ENCODE results near the gene ZNF217. TPM values are rescaled to one million over a fixed set of nuclear protein-coding genes. Genes with fewer than 3 reads are reported as not detected.

ZNF217 gene
- polyA plus RNA-seq, 3 donors: 10.5 to 41.5 (median 24.4) TPM

GRCh38 chr20:53561505-53561904 is 32.1 kb downstream of the ZNF217 start:
- Histone ChIP-seq H3K27ac (ENCODE audit: low read depth in 1 of 2, low read length in 2 of 2) (no peak overlapping the region), H3K27me3 (ENCODE audit: control insufficient read depth in 2 of 2, insufficient read depth in 2 of 2, low read length in 2 of 2) (no peaks in the 10 kb centered on the region), H3K9ac (ENCODE audit: insufficient read depth, low read length, poor library complexity, severe bottlenecking) (no peak overlapping the region), H3K9me3 (replicated peaks in 1 of 2; ENCODE audit: control insufficient read depth in 1 of 2, insufficient read depth in 1 of 2, low read length in 2 of 2) (no peaks in the 10 kb centered on the region), H2AFZ (ENCODE audit: insufficient read depth, low read depth, low read length, poor library complexity, severe bottlenecking) (no peak overlapping the region), H4K20me1 (ENCODE audit: insufficient read depth, low read length) (peaks cover 47% of the 10 kb centered on the region), H3K79me2 (ENCODE audit: insufficient read depth, low read length) (peaks cover 7% of the 10 kb centered on the region), H3K4me1 (ENCODE audit: control insufficient read depth in 1 of 2, insufficient read depth in 2 of 2, low read length in 2 of 2) (no peaks in the 10 kb centered on the region), H3K36me3 (replicated peaks in 1 of 2; ENCODE audit: control insufficient read depth in 1 of 2, insufficient read depth in 2 of 2, low read length in 2 of 2) (peaks cover 17 to 18% of the 10 kb centered on the region in 2 donors), H3K4me2 (replicated peaks; ENCODE audit: extremely low read depth, low read length, poor library complexity, severe bottlenecking) (no peak overlapping the region), H3K4me3 (replicated peaks in 1 of 3; ENCODE audit: low read depth in 2 of 3, low read length in 3 of 3) (no peak overlapping the region)
- no peak for DNase-seq
- H3K36me3 Mint-ChIP-seq: peaks cover 21 to 51% of the 10 kb centered on the region in 2 donors
- WGBS (ENCODE audit: insufficient coverage): 100% methylated on average over 2 of the region's 5 CpGs
- H3K9me3 Mint-ChIP-seq: peaks cover 0 to 4% (median 0%) of the 10 kb centered on the region in 7 donors
- intact Hi-C loops (cut with micrococcal nuclease): loop anchor here in 1 of 2 donors (10.0 kb wide), 1 partner anchor 503 kb away; no protein-coding TSS in a partner anchor
- peaks cover 0 to 7% (median 2%) of the 10 kb centered on the region in 3 donors for H3K27me3 Mint-ChIP-seq (ENCODE audit: low read depth in 3 of 3)
- TF ChIP-seq CTCF (IDR thresholded peaks at IDR 0.05): no peak
- H3K4me3 Mint-ChIP-seq: no peak overlapping the region
- H3K4me1 Mint-ChIP-seq: no peaks in the 10 kb centered on the region
- no peak overlapping the region for H3K27ac Mint-ChIP-seq

GRCh38 chr20:53559816-53560215 is 33.8 kb downstream of the ZNF217 start:
- WGBS (ENCODE audit: insufficient coverage): 100% methylated on average over 2 of the region's 7 CpGs
- Histone ChIP-seq H3K79me2 (ENCODE audit: insufficient read depth, low read length) (no peaks in the 10 kb centered on the region), H3K9ac (ENCODE audit: insufficient read depth, low read length, poor library complexity, severe bottlenecking) (no peak overlapping the region), H2AFZ (ENCODE audit: insufficient read depth, low read depth, low read length, poor library complexity, severe bottlenecking) (no peak overlapping the region), H3K4me2 (replicated peaks; ENCODE audit: extremely low read depth, low read length, poor library complexity, severe bottlenecking) (no peak overlapping the region), H3K27ac (ENCODE audit: low read depth in 1 of 2, low read length in 2 of 2) (no peak overlapping the region), H3K9me3 (replicated peaks in 1 of 2; ENCODE audit: control insufficient read depth in 1 of 2, insufficient read depth in 1 of 2, low read length in 2 of 2) (no peaks in the 10 kb centered on the region), H3K27me3 (ENCODE audit: control insufficient read depth in 2 of 2, insufficient read depth in 2 of 2, low read length in 2 of 2) (no peaks in the 10 kb centered on the region), H3K36me3 (replicated peaks in 1 of 2; ENCODE audit: control insufficient read depth in 1 of 2, insufficient read depth in 2 of 2, low read length in 2 of 2) (peaks cover under 1 to 1% of the 10 kb centered on the region in 2 donors), H3K4me3 (replicated peaks in 1 of 3; ENCODE audit: low read depth in 2 of 3, low read length in 3 of 3) (no peak overlapping the region), H3K4me1 (ENCODE audit: control insufficient read depth in 1 of 2, insufficient read depth in 2 of 2, low read length in 2 of 2) (no peaks in the 10 kb centered on the region), H4K20me1 (ENCODE audit: insufficient read depth, low read length) (peaks cover 31% of the 10 kb centered on the region)
- Mint-ChIP-seq H3K27me3 (ENCODE audit: low read depth in 3 of 3) (peaks cover 0 to 7% (median 2%) of the 10 kb centered on the region in 3 donors), H3K27ac (peak overlapping the region in 4 of 7 donors; percentile 3 to 73 (median 35)), H3K4me1 (no peaks in the 10 kb centered on the region), H3K4me3 (no peak overlapping the region), H3K36me3 (peaks cover 6 to 37% of the 10 kb centered on the region in 2 donors), H3K9me3 (peaks cover 0 to 4% (median 0%) of the 10 kb centered on the region in 7 donors)
- intact Hi-C loops (cut with micrococcal nuclease): loop anchor here in 1 of 2 donors (10.0 kb wide), 1 partner anchor 505 kb away; no protein-coding TSS in a partner anchor
- DNase-seq: no peak
- no peak for TF ChIP-seq CTCF (IDR thresholded peaks at IDR 0.05)

Measured in CD14-positive monocyte (primary cell).